ENCODE measurements around the gene EIF2AK2. TPM values are rescaled to one million over a fixed set of nuclear protein-coding genes. Genes with fewer than 3 reads are reported as not detected.
"Not testable (repeated sequence)": the region's sequence is repeated elsewhere in the genome, so short reads cannot be mapped to it uniquely, and the experiment has no call there.

Gene EIF2AK2
- total RNA-seq (2014; rRNA removed; shearing (Covaris generic)) = 26.3 and 30.9 TPM in 2 replicates

DNA sequence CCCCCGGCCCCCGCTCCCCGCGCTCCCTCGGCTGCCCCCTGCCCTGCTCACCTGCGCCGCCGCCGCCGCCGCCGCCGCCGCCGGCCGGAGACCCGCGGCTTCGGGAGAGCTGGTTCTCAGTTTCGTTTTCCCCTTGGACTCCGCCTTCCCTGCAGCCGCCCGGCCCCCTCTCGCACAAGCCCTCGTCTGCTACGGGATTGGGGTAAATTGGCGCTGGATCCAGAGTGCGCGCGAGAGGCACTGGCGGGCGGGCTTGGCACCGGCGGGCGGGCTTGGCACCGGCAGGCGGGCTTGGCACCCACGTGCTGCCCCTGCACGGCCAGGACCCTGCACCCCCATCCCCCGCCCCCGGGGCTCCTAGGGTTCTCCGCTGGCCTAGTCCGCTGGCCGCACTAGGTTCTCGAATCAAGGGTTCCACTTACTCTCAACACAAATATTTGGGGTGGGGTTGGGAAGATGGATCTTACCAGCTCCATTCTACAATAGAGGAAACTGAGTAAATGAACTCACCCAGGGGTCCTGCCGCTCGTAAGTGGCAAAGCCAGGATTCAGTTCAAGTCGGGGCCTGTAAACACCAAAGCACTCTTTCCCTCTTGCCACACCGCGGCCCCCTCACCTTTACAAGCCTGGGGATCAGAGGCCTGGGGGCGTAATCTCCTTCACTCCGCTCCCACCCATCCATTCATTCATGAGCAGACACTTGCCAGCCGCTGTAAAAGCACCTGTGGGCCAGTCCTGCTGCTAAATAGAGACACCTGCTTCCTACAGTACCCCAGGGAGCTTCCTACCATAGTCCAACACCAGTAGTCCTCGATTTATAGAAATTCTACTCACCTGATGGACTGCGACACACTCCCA lies at the start of gene EIF2AK2:
Gene EIF2AK2, minus strand, starts transcription at position 124 of the 858 bp plus-strand sequence. CDS start 9,174 bp downstream, outside the sequence.
- peak; percentile 89 for DNase-seq (ENCODE audit: low read depth)

DNA sequence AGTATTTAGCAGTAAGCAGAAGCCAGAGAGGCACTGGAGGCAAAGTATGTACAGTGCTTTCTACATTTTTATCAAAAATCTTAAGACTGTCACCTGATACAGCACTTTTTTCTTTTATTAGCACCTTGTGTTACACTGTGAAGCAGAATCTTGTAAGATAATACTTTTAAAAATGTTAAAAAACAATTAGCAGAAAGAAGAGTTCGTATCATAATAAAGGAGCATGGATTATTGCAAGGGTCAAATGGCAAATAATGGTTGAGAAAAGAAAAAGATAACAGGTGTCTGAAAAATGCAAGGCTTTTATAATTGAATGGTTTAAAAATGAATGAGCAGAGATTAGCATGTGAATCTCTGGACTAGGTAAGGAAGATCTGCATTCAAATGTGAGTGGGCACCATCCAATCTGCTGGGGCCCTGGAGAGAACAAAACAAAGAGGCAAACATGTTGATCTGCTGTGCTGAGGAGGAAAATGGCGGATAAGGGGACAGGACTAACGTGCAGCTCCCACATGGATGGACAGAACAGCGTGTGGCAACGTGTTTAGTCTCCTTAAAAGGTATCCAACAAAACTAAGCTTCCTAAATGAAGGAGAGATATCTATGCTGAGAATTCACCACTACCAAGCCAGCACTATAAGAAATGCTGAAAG lies 49.0 kb upstream of the EIF2AK2 start:
- DNase-seq (ENCODE audit: low read depth) = no peak

DNA sequence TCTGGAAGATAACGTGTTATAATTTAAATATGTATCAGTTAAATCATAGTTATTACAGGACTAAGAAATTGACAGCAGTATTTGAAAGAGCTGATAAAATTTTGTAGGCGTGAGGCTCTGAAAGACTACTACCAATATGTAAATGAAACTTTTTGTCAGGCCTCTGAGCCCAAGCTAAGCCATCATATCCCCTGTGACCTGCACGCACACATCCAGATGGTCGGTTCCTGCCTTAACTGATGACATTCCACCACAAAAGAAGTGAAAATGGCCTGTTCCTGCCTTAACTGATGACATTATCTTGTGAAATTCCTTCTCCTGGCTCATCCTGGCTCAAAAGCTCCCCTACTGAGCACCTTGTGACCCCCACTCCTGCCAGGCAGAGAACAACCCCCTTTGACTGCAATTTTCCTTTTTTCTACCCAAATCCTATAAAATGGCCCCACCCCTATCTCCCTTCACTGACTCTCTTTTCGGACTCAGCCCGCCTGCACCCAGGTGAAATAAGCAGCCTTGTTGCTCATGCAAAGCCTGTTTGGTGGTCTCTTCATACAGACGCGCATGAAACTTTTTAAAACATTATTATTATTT lies 48.4 kb upstream of the EIF2AK2 start:
- DNase-seq (ENCODE audit: low read depth) = not testable (repeated sequence)

DNA sequence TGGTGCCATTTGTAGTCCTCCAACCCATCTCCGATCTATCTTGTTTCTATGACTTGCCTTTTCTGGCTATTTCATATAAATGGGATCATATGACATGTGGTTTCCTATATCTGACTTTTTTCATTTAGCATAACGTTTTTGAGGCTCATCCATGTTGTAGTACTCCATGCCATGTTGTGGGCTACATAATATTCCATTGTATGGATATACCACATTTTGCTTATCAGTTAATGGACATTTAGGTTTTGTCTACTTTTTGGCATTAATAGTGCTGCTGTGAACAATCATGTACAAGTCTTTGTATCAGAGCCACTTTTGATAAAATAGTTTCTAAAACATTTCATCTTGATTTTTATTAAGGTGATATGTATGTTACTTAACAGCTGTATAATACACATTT lies 46.9 kb upstream of the EIF2AK2 start:
- DNase-seq (ENCODE audit: low read depth) = no peak

DNA sequence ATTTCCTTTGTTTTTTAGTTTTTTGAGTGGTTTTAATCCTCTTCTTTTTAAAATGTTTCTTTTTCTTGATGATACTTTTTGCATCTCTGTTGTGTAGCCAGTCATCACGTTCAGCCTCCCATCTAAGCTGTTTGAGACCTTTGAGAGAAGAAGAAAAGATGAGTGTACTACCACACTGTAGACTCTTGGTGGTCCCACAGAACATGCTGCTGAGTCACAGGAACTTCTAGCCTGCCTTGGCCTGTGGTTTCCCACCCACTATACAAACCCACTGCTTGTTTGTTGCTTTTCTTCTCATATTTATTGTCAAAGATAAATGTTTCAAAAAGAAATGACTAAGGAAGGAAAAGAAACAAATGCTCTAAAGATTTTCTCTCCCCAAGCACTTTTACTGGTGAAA lies 45.0 kb upstream of the EIF2AK2 start:
- DNase-seq (ENCODE audit: low read depth) = peak; percentile 45

DNA sequence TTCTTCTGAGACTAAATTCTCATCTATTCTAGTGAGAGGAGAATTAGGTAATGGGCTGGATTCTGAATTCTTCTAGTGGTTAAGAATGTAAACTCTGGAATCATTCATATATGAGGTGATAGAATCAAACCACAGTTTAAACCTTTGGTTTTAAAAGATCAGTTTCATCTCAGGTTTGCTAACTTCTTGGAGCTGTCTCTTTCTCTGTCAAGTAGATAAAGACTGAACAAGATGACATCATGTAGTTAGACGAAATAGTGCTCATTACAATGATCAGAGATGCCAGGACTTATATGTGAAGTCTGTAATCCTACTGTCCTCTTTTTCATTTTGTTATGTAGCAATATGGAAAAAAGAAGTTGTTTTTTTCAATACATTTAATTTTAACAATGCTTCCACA lies 44.4 kb upstream of the EIF2AK2 start:
- no peak for DNase-seq (ENCODE audit: low read depth)

DNA sequence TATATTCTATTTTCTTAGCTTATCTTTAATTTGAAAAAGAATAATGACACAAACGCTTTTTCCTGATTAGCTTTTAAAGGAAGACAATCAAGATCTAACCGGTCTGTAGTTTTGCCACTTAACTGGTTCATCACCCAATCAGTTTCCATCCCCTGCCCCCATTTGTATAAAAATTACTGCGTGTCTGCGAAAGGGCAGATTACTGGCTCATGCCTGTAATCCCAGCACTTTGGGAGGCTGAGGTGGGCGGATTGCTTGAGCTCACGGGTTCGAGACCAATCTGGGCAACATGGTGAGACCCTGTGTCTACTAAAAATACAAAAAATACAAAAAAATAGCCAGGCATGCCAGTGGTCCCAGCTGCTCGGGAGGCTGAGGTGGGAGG lies 41.9 kb upstream of the EIF2AK2 start:
- no peak for DNase-seq (ENCODE audit: low read depth)

DNA sequence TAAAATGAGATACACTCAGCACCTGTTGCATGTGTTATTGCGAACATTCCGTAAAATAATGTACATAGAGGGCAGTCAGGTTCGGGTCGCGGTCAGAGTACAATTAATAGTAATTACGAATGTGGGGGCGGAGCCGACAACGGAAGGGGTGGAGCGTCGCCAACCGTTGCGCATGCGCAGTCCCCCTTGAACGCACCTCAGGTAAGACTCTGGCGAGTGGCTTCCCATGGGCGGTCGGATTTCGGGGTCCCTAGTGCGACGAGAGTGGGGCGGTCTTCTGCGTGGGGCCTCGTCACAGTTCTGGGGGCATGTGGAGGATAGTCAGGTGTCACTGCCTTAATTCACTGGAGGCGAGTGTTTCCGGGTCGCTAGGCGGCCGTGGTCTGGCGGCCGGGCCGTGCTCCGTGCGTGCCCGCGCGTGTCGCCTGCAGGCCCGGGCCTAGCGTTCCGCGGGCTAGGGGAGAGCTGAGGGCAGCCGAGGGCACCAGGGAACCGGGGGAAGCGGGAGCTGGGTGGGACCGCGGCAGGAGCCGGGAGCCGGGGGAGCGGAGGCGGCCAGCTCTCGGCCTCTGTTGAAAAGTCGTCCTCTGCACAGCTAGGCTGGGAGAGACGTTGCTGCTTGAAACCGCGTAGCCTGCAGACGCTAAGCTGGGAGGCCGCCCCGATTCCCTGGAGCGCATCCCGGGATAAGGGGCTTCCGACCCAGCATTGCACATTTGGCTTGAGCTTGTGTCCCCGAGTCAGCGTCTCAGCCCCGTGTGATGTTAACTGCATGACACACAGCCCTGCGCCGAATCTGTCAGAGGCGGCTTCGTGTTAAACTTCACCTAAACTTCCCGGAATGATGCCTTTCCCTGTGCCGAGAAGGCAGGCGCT lies 39.8 kb upstream of the EIF2AK2 start, which contains the start of gene CEBPZOS:
Gene CEBPZOS, plus strand, starts transcription at position 177 of the 876 bp plus-strand sequence. CDS start 3,209 bp downstream, outside the sequence.
- DNase-seq (ENCODE audit: low read depth) = peak; percentile 72

DNA sequence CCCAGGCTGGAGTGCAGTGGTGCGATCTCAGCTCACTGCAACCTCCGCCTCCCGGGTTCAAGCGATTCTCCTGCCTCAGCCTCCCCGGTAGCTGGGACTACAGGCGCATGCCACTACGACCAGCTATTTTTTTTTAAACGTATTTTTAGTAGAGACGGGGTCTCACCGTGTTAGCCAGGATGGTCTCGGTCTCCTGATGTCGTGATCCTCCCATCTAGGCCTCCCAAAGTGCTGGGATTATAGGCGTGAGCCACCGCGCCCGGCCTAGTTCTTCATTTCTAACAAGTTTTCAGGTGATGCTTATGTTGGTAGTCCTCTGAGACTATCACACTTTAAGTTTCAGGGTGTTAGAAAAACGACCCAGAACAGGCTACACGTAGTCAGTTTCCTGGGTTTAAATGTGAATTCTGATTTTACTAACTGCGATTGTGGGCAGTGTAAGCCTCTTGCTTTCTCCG lies 39.1 kb upstream of the EIF2AK2 start:
- not testable (repeated sequence) for DNase-seq (ENCODE audit: low read depth)

DNA sequence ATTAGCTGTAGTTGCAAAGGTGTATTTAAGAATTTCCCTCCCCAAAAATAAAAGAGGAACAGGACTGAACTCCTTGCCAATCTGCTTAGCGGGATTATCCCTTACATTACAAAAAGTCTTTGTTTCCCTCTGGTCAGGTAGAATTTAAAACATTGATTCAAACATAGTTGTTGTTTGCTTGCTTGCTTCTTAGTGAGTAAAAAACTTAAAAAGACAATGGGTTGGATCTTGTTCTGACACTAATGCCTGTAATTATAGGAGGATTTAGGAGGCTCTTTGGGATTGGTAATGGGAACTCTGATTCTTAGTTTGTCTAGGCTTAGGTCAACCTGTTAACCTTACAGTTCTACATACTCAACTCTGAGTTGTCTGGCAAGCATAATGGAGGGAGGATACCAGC lies 35.8 kb upstream of the EIF2AK2 start:
- no peak for DNase-seq (ENCODE audit: low read depth)

DNA sequence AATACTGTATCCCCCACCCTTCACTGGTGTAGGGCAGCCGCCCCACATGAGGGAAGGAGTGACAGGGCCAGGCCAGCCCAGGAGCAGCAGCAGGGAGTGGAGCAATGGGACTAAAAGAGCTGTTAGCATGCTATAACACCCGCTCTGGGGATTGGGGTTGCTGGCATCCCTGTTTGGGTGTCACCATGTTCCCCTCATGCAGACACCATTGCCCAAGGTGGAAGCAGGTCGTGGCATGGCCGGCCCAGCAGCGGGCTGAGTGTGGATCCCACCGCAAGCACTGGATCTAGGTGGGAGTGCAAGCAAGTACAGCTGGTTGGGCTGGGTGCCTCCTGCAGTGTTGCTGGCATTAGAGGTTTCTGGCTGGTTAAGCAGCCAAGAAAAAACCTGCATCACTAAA lies 35.0 kb upstream of the EIF2AK2 start:
- DNase-seq (ENCODE audit: low read depth) = no peak

DNA sequence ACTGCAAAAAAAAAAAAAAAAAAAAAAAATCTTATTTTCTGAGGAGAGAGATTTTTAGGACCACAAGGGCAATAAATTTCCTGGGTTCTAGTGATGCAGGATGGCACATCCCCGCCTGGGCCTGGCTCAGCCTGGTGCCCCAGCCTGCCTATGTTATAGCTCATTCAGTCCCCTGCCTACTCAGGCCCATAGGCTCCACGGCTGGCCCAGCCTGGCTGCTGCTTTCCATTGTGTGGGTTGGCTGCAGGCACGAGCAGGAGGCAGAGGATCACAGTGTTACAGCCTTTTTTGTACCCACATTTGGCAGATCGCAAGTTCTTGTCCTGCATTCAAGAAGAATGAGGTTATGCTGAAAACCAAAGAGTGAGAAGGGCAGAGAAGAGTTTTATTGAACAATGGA lies 34.5 kb upstream of the EIF2AK2 start:
- no peak for DNase-seq (ENCODE audit: low read depth)

DNA sequence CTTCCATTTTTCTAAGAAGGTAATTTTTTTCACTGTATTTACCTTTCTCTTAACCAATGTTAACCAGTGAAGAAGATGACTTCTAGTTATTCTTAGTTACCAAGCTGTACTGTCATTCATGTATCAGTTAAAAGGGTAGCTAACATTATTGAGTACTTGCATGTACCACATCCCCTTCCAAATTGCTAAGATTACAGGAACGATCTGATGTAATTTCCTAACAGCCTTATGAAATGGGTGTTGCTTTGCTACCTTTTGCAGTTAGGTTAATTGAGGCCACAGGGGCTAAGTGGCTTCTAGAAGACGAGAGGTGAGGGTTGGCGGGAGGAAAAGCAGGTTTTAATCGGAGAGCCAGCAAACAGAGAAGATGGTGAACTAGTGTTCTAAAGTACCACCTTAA lies 33.5 kb upstream of the EIF2AK2 start:
- DNase-seq (ENCODE audit: low read depth) = no peak

DNA sequence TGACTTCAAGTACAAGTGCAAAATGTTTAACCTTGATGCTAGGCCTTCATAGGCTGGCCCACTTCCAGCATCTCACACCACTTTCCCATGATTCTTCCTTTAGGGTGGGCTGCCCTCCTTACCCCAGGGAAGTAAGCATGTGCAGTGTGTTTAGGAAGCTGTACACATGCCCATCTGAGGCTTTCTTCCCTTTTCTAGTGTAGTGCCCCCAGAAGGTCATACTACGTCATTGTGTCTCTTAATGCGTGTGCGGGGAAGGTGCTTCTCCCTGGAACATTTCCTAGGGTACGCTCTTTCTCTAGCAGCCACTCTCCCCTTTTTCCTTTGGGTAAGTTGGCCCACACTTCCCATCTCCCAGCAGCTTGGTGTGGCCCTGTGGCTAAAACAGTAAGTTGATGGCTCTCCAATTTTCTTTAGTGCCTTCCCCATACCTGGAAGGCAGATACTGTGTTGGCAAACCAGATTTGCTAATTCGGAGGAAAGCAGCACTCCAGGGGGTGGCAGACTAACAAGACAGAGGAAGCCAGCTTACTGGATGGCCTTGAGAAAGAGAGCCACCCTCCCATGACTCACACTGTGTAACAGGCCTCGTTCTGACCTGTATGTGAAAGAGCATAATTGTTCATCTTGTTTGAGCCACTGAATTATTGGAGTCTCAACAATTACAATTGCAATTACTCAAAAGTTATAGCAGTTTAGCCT lies 32.8 kb upstream of the EIF2AK2 start:
- peak; percentile 86 for DNase-seq (ENCODE audit: low read depth)

DNA sequence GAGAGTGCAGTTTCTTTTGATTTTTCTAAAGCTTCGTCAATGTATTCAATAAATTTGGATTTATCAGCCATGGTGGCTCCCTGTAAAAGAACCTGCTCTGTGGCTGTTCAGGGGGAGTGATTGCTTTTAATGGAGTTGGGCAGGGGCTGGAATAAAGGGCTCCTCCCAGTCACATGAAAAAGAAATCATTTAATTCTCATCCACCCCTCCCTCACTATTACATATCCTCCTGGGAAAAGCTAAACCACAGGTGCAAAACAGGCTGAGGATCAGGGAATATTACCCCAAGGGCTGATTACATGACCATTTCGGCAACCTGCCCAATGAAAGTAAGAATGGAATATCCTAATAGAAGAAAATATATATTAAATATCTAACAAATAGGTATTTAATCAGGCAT lies 31.8 kb upstream of the EIF2AK2 start, which contains the start of gene SULT6B1:
Gene SULT6B1, minus strand, starts transcription at position 101 of the 400 bp plus-strand sequence. Its CDS starts 30 bp downstream, at position 71.
- DNase-seq (ENCODE audit: low read depth) = no peak

DNA sequence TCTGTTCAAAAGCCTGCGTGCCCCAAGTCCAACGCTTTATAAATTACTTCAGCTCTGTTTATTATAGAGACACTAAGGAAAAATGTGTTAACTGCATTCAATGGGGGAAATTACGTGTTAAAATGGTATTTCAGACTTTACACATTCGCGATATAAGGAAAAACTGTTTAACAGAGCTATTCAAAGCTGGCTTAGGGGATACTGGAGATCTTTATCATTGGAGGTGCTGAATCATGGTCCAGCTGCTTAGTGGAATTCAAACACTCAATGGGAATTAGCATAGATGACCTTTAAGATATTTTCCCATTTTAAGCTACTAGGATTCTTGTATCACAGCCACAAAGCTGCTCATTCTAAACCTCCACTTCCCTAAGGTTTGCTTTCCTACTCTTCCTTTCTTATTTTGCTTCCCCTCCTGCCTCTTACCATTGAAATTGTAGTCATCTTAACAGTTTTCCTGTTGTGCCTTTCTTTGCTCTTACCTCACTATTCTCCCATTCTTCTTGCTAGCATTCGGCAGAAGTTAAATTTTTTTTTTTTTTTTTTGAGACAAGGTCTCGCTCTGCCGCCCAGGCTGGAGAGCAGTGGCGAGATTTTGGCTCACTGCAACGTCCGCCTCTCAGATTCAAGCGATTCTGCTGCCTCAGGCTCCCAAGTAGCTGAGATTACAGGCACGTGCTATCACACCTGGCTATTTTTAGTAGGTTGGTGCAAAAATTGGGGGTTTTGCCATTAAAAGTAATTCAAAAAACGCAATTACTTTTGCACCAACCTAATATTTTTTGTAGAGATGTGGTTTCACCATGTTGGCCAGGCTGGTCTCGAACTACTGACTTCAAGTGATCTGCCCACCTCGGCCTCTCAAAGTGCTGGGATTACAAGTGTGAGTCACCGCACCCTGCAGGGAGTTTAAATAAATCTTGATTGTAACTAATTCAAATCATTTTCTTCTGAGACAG lies 25.2 kb upstream of the EIF2AK2 start:
- DNase-seq (ENCODE audit: low read depth) = peak; percentile 63

DNA sequence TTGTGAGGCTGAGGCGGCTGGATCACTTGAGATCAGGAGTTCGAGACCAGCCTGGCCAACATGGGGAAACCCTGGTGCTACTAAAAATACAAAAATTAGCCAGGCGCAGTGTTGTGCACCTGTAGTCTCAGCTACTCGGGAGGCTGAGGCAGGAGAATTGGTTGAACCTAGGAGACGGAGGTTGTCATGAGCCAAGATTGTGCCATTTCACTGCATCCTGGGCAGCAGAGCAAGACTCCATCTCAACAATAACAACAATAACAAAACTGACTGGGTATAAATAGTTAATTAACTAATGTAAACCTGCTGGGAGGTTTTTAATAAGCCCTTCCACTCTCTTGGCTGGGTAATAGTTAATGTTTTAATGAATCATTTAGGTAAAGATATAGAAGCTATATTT lies 23.9 kb upstream of the EIF2AK2 start:
- no peak for DNase-seq (ENCODE audit: low read depth)

DNA sequence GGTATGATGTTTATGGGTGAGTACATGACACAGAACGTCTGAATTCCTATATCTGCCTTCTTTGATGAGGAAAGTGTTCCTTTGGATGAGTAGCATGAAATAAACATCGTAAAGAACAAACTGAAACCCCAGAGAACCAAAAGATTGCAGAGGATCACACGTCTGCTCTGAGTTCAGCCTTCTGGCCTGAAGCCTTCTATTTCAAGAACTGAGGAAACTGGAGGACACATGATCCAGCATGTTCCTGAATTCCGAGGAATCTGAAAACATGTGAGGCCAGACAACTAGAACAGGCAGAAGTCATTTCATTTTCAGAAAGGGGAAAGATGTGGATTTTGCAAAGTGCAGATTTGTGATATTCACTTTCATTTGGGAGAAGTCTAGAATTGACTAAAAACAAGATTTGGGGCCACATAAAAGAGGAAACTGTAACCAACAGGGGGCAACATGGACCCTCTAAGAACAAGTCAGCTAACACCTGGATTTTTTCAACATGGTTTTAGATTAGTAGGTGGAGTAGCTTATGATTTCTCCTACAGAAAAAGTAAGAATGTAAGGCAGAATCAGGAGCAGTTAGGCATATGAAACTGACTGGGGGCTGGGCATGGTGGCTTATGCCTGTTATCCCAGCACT lies 23.3 kb upstream of the EIF2AK2 start:
- DNase-seq (ENCODE audit: low read depth) = no peak

DNA sequence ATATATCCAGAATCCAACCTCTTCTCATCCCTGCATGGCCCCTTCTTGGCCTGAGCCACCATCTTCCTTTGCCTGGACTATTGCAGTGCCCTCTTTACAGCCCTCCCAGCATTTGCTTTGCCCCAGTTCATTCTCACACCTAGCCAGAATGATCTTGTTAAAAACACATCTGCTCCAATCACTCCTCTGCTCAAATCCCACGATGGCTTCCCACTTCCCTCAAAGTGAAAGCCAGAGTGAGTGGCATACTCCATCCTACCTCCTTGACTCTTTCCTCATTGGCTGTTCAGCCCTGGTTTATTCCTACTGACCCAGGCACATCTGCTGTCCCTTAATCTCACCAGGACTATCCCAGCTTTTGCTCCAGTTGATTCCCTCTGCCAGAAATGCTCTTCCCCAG lies 17.0 kb upstream of the EIF2AK2 start:
- no peak for DNase-seq (ENCODE audit: low read depth)

Data from RPMI7951 (cell line).